GM19468 (cell line): Measurements from ENCODE around the gene METTL25B.

Source experiments
- ATAC-seq: cut with Tn5 transposase; IDR thresholded peaks from one replicate; pipeline ENCODE4 v1.9.1; 2021; ENCODE audit warnings: mild to moderate bottlenecking, moderate library complexity, moderate number of reproducible peaks; ENCODE audit not compliant: unreplicated experiment; ENCODE audit errors: extremely low read depth

Gene METTL25B

GRCh38 chr1:156766298-156767100 is 38.2 kb downstream of the METTL25B start:
- peak; percentile 5 for ATAC-seq

- ATAC-seq = peak; percentile 82
Measured at GRCh38 chr1:156767101-156767878, 39.0 kb downstream of the METTL25B start, which contains the start of gene PRCC. Gene PRCC, plus strand, starts transcription at chr1:156767535. Its CDS starts 237 bp downstream, at chr1:156767772.

- ATAC-seq = no peak
Measured at GRCh38 chr1:156767879-156768604, 39.8 kb downstream of the METTL25B start.

DNA sequence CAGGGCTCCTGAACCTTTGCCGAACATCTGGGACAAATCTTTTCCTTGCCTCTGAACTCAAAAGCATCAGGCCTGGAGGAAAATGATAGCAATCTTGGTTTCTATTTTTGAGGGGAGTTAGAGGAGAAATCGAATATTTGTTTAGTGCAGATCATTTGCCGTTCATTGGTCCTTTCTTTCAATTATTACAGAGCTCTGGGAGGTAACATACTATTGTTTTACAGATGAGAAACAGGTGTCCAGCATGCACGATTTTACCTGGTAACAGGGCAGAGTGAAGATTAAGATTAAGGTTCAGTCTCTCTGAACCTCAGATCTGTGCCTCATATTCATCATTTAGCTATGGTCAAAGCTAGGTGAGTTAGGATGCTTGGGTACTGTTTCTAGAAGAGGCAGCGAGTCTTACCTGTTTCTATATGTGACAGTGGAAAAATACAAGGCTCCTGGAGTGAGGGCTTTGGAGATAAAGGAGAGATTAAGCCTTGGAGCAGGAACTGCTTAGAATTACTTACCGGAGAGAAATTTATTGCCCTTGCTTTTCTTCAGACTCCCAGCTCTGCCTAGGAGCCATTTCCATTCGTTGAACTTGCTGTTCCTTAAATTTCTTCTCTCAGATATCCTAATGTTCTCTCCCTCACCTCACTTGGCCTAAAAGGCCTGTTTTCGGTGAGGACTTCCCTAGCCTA is 40.5 kb downstream of the METTL25B start:
- ATAC-seq = no peak

DNA sequence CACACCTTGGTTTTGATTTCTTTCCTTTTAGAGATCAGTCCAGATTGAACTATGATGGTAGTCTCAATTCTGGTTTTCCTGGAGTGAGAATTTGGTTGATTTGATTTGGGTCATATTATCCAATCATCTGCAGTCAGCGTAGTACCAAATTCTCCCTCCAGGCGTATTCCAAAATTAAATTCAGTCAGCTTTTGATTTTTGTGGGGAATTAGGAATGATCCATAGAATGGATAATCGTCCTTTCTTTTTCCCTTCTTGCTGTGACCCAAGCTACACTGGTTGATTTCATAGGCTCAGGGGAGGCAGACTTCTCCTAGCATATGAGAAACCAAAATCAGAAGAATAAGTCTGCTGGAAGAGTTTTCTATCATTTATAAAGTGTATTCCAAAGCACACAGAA is 44.0 kb downstream of the METTL25B start:
- no peak for ATAC-seq

GRCh38 chr1:156772728-156773497 is 44.6 kb downstream of the METTL25B start:
- no peak for ATAC-seq

GRCh38 chr1:156773607-156774006 is 45.3 kb downstream of the METTL25B start:
- ATAC-seq = no peak

DNA sequence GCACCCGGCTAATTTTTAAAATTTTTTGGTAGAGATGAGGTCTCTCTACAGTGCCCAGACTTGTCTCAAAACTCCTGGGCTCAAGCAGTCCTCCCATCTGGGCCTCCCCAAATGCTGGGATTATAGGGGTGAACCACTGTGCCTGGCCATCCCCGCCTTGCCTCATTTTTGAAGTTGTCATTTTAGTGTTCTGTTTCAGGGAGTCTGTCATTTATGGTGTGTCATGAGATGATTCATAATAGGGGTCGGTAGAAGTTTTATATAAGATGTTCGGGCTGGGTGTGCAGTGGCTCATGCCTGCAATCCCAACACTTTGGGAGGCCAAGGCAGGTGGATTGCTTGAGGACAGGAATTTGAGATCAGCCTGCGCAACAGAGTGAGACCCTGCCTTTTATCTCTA is 47.5 kb downstream of the METTL25B start:
- no peak for ATAC-seq

- ATAC-seq = no peak
Measured at GRCh38 chr1:156776942-156777341, 48.7 kb downstream of the METTL25B start.

- no peak for ATAC-seq
Measured at GRCh38 chr1:156777573-156777972, 49.3 kb downstream of the METTL25B start.

GRCh38 chr1:156781585-156782186 is 53.4 kb downstream of the METTL25B start:
- ATAC-seq = no peak

DNA sequence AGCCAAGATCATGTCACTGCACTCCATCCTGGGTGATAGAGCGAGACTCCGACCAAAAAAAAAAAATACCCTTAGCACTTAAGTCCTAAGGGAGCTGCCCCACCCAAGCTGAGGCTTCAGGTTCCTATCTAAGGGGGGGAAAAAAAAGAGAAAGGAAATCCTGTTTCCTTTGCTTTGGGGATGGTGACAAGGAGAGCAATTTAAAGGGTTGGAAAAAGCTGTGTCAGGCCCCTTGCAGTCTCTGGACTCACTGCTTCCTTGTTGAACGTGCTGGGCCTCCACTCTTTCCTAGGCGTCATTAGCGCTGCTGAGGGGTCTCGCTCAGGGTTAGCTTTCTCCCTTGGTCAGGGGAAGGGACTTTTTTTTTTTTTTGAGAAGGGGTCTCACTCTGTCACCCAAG is 57.2 kb downstream of the METTL25B start:
- no peak for ATAC-seq
